Dermis microvascular lymphatic vessel endothelial cell (primary cell): Measurements from ENCODE around the gene AMBP. TPM values are rescaled to one million over a fixed set of nuclear protein-coding genes. Genes with fewer than 3 reads are reported as not detected.
"Not testable (repeated sequence)": the region's sequence is repeated elsewhere in the genome, so short reads cannot be mapped to it uniquely, and the experiment has no call there.

Experiments
- DNase-seq, 2 donors: peaks; one replicate each; pipeline versions ENCODE4 v3.0.0 to v3.0.0-alpha.2; 2010; ENCODE audit warnings: low read depth in 2 of 2
- total RNA-seq: library from RNA; depleted of rRNA; stranded (reverse); fragments of >200 nt; gene quantifications from 2 replicates; pipeline ENCODE4 v1.2.1, GENCODE V29; 2014

Gene AMBP
- total RNA-seq, 1 donor from 2014 or later: not detected

- no peak for DNase-seq
Observed at GRCh38 chr9:114051706-114052105, 26.4 kb downstream of the AMBP start.

GRCh38 chr9:114051281-114051680 is 26.8 kb downstream of the AMBP start:
- no peak for DNase-seq

- DNase-seq: no peak
Observed at GRCh38 chr9:114050646-114051045, 27.5 kb downstream of the AMBP start.

GRCh38 chr9:114050226-114050568 is 27.9 kb downstream of the AMBP start:
- DNase-seq: no peak

GRCh38 chr9:114049441-114050225 is 28.5 kb downstream of the AMBP start:
- no peak for DNase-seq

- no peak for DNase-seq
Observed at GRCh38 chr9:114048533-114049415, 29.3 kb downstream of the AMBP start.

GRCh38 chr9:114047717-114048116 is 30.4 kb downstream of the AMBP start:
- peak; percentile 10 to 32 for DNase-seq

GRCh38 chr9:114046875-114047274 is 31.2 kb downstream of the AMBP start:
- no peak for DNase-seq

- DNase-seq: no peak
Observed at GRCh38 chr9:114046237-114046755, 31.8 kb downstream of the AMBP start.

GRCh38 chr9:114043660-114044059 is 34.4 kb downstream of the AMBP start:
- not testable (repeated sequence) for DNase-seq

GRCh38 chr9:114039484-114039883 is 38.6 kb downstream of the AMBP start:
- no peak for DNase-seq

- DNase-seq: no peak
Observed at GRCh38 chr9:114038724-114039313, 39.3 kb downstream of the AMBP start.

GRCh38 chr9:114037961-114038723 is 40.0 kb downstream of the AMBP start:
- no peak for DNase-seq

GRCh38 chr9:114037249-114037648 is 40.9 kb downstream of the AMBP start:
- DNase-seq: no peak

- DNase-seq: no peak
Observed at GRCh38 chr9:114035845-114036801, 42.0 kb downstream of the AMBP start.

- DNase-seq: no peak
Observed at GRCh38 chr9:114035221-114035844, 42.8 kb downstream of the AMBP start.

- no peak for DNase-seq
Observed at GRCh38 chr9:114034661-114035062, 43.4 kb downstream of the AMBP start.

- DNase-seq: no peak
Observed at GRCh38 chr9:114034196-114034595, 43.9 kb downstream of the AMBP start.

GRCh38 chr9:114033397-114034103 is 44.5 kb downstream of the AMBP start:
- peak; percentile 15 to 46 for DNase-seq
